HTERT RPE-1 (cell line): ENCODE measurements around the gene ZNF24.

Source experiments
- in situ Hi-C: fragments of 300-500 bp; cut with MboI; formaldehyde crosslinking; loops from 4 replicates; pipeline ENCODE4 v1.14.3; 2020; ENCODE audit warnings: low sequenced_read_pairs

Gene ZNF24

GRCh38 chr18:35303610-35304009 lies 40.6 kb downstream of the ZNF24 start:
- in situ Hi-C loops: no loop called here

- in situ Hi-C loops: no loop called here
Measured at GRCh38 chr18:35296060-35296459, 48.2 kb downstream of the ZNF24 start.

GRCh38 chr18:35291166-35291565 lies 53.1 kb downstream of the ZNF24 start:
- in situ Hi-C loops: no loop called here

GRCh38 chr18:35290094-35290735 lies 54.0 kb downstream of the ZNF24 start, which contains the start of gene ZSCAN30:
TSS of gene ZSCAN30 (minus strand) at chr18:35290229. CDS start at chr18:35264352, 25,877 bp downstream.
- in situ Hi-C loops: no loop called here

- in situ Hi-C loops: no loop called here
Measured at GRCh38 chr18:35289727-35290093, 54.5 kb downstream of the ZNF24 start.

GRCh38 chr18:35289293-35289692 lies 54.9 kb downstream of the ZNF24 start:
- in situ Hi-C loops: no loop called here

- in situ Hi-C loops: no loop called here
Measured at GRCh38 chr18:35284841-35285240, 59.4 kb downstream of the ZNF24 start.

GRCh38 chr18:35283923-35284794 lies 60.1 kb downstream of the ZNF24 start:
- in situ Hi-C loops: no loop called here

- in situ Hi-C loops: no loop called here
Measured at GRCh38 chr18:35282353-35282752, 61.9 kb downstream of the ZNF24 start.
